ENCODE results near the gene CRELD2.

DNA sequence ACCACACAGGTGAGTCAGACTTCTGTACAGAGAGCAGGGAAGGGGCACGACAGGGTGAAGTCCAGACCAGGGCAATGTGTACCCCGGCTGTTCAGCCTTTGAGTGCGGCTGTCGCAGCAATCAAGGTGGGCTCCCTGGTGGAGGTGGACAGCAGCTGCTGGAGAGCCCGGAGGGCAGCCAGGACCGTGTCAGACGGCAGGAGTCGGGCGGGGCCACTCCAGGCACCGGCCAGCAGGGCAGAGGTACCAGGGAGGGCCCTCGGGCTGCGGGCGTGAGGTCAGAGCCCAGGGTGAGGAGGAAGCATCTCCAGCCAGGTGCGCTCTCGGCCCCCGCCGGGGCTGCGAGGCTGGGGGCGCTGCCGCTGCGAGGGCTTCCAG lies 41.3 kb downstream of the CRELD2 start:
- TF ChIP-seq POLR2A (IDR thresholded peaks at IDR 0.05): no peak
- TF ChIP-seq POLR2AphosphoS5 (IDR thresholded peaks at IDR 0.05): no peak
- TF ChIP-seq, protein P1, sequence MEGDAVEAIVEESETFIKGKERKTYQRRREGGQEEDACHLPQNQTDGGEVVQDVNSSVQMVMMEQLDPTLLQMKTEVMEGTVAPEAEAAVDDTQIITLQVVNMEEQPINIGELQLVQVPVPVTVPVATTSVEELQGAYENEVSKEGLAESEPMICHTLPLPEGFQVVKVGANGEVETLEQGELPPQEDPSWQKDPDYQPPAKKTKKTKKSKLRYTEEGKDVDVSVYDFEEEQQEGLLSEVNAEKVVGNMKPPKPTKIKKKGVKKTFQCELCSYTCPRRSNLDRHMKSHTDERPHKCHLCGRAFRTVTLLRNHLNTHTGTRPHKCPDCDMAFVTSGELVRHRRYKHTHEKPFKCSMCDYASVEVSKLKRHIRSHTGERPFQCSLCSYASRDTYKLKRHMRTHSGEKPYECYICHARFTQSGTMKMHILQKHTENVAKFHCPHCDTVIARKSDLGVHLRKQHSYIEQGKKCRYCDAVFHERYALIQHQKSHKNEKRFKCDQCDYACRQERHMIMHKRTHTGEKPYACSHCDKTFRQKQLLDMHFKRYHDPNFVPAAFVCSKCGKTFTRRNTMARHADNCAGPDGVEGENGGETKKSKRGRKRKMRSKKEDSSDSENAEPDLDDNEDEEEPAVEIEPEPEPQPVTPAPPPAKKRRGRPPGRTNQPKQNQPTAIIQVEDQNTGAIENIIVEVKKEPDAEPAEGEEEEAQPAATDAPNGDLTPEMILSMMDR (IDR thresholded peaks at IDR 0.05): peak in 2 of 4 experiments; percentile 25 to 29

All from prostate gland (tissue), 2 donors.